Cerebellar cortex (tissue), 1 donor: ENCODE results near the gene ANKDD1B.

Experiments
- DNase-seq: peaks from one replicate; pipeline ENCODE4 v3.0.0-alpha.2; 2015; ENCODE audit warnings: low spot score

ANKDD1B gene

DNA sequence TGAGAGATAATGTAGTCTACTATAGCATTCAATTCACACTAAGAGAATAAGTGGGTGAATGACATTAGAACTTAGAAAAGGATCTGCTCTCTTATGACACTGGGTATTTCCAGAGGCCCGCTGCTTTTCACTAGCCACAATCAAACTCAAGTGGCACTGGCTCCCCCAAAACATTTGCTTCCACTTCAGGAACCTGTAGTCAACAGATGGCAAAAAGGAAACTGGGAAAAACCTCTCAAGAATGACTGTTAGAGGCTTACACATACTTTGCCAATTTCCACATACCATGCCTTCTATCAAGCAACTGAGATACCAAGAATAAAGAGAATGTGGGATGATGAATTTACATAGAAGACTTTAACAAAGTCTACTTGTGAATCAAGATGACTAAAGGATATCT lies 94.8 kb downstream of the ANKDD1B start:
- DNase-seq, result no peak

- DNase-seq, result no peak
Observed at GRCh38 chr5:75706775-75707174, 95.5 kb downstream of the ANKDD1B start.

GRCh38 chr5:75707911-75708509 lies 96.8 kb downstream of the ANKDD1B start:
- no peak for DNase-seq

DNA sequence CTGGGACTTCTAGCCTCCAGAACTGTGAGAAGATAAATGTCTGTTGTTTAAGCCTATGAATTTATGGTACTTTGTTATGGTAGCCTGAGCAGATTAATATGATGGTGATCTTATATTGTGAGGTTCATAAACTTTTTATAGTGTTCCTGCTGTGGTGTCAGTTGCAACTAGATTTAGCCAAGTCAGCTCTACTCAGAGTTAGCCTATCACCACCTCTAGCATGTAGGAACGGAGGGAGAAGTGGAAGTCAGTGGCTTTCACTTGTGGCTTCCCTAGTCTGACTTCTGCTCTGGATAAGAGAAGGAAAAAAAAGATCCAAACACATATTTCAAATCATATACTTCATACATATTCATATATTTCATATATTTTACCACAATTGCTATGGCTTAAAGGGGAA lies 99.4 kb downstream of the ANKDD1B start:
- DNase-seq, result no peak

DNA sequence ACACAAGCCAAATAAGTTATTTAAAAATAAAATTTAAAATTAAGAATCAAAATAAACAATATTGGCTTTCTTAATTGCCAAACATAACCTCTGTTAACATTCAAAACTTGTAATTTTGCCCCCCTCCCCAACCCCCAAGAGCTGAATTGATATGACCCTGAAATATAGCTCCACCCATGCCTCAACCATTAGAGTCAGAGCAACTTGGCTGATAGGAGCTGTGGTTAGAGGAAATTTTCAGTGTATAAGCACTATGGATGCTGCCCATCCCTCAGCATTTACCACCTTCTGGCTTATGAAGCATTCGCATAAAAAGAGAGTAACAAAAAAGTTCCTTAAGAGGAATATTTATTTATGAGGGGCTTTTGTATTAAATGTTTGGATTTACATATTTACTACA lies 99.9 kb downstream of the ANKDD1B start:
- DNase-seq, result no peak

- no peak for DNase-seq
Observed at GRCh38 chr5:75712091-75712490, 100.8 kb downstream of the ANKDD1B start.

DNA sequence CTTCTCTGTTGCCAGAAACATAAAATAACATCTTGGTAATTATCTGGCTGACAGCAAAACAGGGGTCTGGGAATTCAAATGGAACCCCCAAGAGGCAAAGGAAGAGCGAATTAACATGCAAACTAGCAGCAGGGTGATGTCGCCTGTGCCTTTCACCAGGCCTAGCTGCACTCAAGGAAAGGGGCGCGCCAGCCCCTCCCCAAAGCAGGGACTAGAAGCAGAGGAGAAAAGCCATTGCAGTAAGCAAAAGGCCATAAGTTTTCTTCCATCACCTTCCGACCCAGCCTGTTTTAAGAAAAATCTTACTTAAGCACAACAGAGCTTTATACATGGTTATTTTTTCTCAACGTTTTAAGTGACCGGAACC lies 105.4 kb downstream of the ANKDD1B start:
- DNase-seq, result no peak

GRCh38 chr5:75717082-75717922 lies 106.0 kb downstream of the ANKDD1B start, which contains the start of gene POC5:
POC5 (minus strand) TSS chr5:75717437; CDS start chr5:75712937, 4,500 bp downstream.
- DNase-seq, result peak; percentile 97

DNA sequence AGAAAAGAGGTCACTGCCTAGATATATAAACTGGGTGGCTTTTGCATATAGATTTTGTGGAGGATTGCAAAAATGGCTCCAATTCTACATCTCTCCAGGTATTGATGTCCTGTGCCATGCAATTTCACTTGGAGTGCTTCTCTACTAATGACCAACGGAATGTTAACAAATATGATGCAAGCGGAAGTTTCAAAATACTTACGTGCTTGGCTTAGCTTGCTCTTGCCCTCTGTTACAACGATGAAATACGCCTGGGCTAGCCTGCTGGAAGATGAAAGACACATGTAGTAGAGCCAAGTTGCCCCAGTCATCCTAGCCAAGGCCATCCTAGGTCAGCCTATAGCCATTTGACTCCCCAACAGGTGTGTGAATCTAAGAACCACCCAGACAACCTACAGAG lies 109.6 kb downstream of the ANKDD1B start:
- no peak for DNase-seq
